ENCODE results near the gene CALML6. TPM values are rescaled to one million over a fixed set of nuclear protein-coding genes. Genes with fewer than 3 reads are reported as not detected.

The CALML6 gene
- total and polyA plus RNA-seq, 2 experiments from 2014 or later = 0.87 TPM; not detected in 1

GRCh38 chr1:1950940-1951339 lies 35.9 kb downstream of the CALML6 start (continued):
- TF ChIP-seq, protein P1, sequence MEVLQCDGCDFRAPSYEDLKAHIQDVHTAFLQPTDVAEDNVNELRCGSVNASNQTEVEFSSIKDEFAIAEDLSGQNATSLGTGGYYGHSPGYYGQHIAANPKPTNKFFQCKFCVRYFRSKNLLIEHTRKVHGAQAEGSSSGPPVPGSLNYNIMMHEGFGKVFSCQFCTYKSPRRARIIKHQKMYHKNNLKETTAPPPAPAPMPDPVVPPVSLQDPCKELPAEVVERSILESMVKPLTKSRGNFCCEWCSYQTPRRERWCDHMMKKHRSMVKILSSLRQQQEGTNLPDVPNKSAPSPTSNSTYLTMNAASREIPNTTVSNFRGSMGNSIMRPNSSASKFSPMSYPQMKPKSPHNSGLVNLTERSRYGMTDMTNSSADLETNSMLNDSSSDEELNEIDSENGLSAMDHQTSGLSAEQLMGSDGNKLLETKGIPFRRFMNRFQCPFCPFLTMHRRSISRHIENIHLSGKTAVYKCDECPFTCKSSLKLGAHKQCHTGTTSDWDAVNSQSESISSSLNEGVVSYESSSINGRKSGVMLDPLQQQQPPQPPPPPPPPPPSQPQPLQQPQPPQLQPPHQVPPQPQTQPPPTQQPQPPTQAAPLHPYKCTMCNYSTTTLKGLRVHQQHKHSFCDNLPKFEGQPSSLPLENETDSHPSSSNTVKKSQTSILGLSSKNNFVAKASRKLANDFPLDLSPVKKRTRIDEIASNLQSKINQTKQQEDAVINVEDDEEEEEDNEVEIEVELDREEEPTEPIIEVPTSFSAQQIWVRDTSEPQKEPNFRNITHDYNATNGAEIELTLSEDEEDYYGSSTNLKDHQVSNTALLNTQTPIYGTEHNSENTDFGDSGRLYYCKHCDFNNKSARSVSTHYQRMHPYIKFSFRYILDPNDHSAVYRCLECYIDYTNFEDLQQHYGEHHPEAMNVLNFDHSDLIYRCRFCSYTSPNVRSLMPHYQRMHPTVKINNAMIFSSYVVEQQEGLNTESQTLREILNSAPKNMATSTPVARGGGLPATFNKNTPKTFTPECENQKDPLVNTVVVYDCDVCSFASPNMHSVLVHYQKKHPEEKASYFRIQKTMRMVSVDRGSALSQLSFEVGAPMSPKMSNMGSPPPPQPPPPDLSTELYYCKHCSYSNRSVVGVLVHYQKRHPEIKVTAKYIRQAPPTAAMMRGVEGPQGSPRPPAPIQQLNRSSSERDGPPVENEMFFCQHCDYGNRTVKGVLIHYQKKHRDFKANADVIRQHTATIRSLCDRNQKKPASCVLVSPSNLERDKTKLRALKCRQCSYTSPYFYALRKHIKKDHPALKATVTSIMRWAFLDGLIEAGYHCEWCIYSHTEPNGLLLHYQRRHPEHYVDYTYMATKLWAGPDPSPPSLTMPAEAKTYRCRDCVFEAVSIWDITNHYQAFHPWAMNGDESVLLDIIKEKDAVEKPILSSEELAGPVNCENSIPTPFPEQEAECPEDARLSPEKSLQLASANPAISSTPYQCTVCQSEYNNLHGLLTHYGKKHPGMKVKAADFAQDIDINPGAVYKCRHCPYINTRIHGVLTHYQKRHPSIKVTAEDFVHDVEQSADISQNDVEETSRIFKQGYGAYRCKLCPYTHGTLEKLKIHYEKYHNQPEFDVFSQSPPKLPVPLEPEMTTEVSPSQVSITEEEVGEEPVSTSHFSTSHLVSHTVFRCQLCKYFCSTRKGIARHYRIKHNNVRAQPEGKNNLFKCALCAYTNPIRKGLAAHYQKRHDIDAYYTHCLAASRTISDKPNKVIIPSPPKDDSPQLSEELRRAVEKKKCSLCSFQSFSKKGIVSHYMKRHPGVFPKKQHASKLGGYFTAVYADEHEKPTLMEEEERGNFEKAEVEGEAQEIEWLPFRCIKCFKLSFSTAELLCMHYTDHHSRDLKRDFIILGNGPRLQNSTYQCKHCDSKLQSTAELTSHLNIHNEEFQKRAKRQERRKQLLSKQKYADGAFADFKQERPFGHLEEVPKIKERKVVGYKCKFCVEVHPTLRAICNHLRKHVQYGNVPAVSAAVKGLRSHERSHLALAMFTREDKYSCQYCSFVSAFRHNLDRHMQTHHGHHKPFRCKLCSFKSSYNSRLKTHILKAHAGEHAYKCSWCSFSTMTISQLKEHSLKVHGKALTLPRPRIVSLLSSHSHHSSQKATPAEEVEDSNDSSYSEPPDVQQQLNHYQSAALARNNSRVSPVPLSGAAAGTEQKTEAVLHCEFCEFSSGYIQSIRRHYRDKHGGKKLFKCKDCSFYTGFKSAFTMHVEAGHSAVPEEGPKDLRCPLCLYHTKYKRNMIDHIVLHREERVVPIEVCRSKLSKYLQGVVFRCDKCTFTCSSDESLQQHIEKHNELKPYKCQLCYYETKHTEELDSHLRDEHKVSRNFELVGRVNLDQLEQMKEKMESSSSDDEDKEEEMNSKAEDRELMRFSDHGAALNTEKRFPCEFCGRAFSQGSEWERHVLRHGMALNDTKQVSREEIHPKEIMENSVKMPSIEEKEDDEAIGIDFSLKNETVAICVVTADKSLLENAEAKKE (CRISPR knock-in tag; IDR thresholded peaks at IDR 0.05) = no peak
- TF ChIP-seq JUNB (IDR thresholded peaks at IDR 0.05; ENCODE audit: unreplicated experiment) = no peak
- TF ChIP-seq EZH2phosphoT487 (IDR thresholded peaks at IDR 0.05; ENCODE audit: unreplicated experiment) = no peak
- no peak for TF ChIP-seq ZNF114 (CRISPR knock-in tag; IDR thresholded peaks at IDR 0.05)
- TF ChIP-seq EZH2 (IDR thresholded peaks at IDR 0.05; ENCODE audit: low read depth, unreplicated experiment) = no peak

GRCh38 chr1:1954015-1954414 lies 39.0 kb downstream of the CALML6 start:
- H3K27ac Mint-ChIP-seq = no peak overlapping the region
- DNase-seq (ENCODE audit: low spot score) = no peak
- TF ChIP-seq STAT1 (IDR thresholded peaks at IDR 0.05; ENCODE audit: unreplicated experiment) (no peak), JUNB (IDR thresholded peaks at IDR 0.05; ENCODE audit: unreplicated experiment) (no peak), ZNF331 (CRISPR knock-in tag; IDR thresholded peaks at IDR 0.05; ENCODE audit: low read depth) (no peak), NANOG (IDR thresholded peaks at IDR 0.05; ENCODE audit: borderline replicate concordance) (no peak), EZH2phosphoT487 (IDR thresholded peaks at IDR 0.05; ENCODE audit: unreplicated experiment) (no peak), EZH2 (IDR thresholded peaks at IDR 0.05; ENCODE audit: low read depth, unreplicated experiment) (no peak)
- TF ChIP-seq, protein P1 (CRISPR knock-in tag; IDR thresholded peaks at IDR 0.05) = no peak

More at GRCh38 chr1:1954015-1954414, 39.0 kb downstream of the CALML6 start:
- no peaks in the 10 kb centered on the region for H3K79me2 ChIP-seq (replicated peaks; ENCODE audit: insufficient read depth)
- H3K36me3 ChIP-seq (ENCODE audit: insufficient read depth) = no peaks in the 10 kb centered on the region
- peaks cover 3% of the 10 kb centered on the region for H3K9me3 Mint-ChIP-seq
- no peak overlapping the region for H3K4me3 Mint-ChIP-seq
- H3K36me3 Mint-ChIP-seq (ENCODE audit: low read depth) = peaks cover 2% of the 10 kb centered on the region; the same call in 2 of the 3 replicates
- H3K4me1 ChIP-seq (ENCODE audit: insufficient read depth) = no peaks in the 10 kb centered on the region
- H3K4me2 ChIP-seq = no peak overlapping the region
- H4K20me1 ChIP-seq (replicated peaks; ENCODE audit: insufficient read depth) = no peaks in the 10 kb centered on the region
- no peak for ATAC-seq
- no peaks in the 10 kb centered on the region for H3K27me3 ChIP-seq (ENCODE audit: insufficient read depth)
- H3K9me2 ChIP-seq (ENCODE audit: insufficient read depth) = no peaks in the 10 kb centered on the region
- H3F3A ChIP-seq (replicated peaks; ENCODE audit: low read depth) = no peaks in the 10 kb centered on the region
- no peak overlapping the region for H2AFZ ChIP-seq
- H3K27me3 Mint-ChIP-seq (ENCODE audit: insufficient read depth, low read depth, poor library complexity) = peaks cover 5% of the 10 kb centered on the region
- H3K4me3 ChIP-seq = no peak overlapping the region
- H3K27ac ChIP-seq (ENCODE audit: low read depth) = no peak overlapping the region
- H3K4me1 Mint-ChIP-seq = no peaks in the 10 kb centered on the region; the same call in 2 of the 3 replicates

All from GM23338 (cell line).